K562 (cell line): ENCODE measurements around the gene ZNF326. TPM values are rescaled to one million over a fixed set of nuclear protein-coding genes. Genes with fewer than 3 reads are reported as not detected.

Experiments
- ATAC-seq: fragments of 200-7000 bp; cut with Tn5 transposase; 3 replicates; pipeline ENCODE4 v1.9.1; 2020; ENCODE audit warnings: moderate library complexity
- BruUV-seq: library from RNA; stranded (reverse); fragments of 400-500 nt; replicated peaks from 2 replicates; lab custom pipeline; 2021; lab: Mats Ljungman, UMichigan
- CTCF ChIA-PET: fragments of 300-600 bp; formaldehyde crosslinking; extraction: SDS; loops from one replicate; lab custom pipeline; 2021; ENCODE audit warnings: low intra/inter-chr PET ratio; lab: Yijun Ruan, JAX
- POLR2A ChIA-PET: fragments of 300-600, 350-650 bp; sonication (Branson Sonifier 250); formaldehyde crosslinking; extraction: SDS; loops from one replicate; lab custom pipeline; 2021; ENCODE audit warnings: antibody characterized with exemption, inconsistent platforms; lab: Yijun Ruan, JAX
- DNase-seq, 4 experiments: peaks; one replicate each; pipeline versions ENCODE4 v3.0.0 to v3.0.0-alpha.2; 2011 to 2018; ENCODE audit warnings: low spot score in 3 of 4, mixed read lengths in 3 of 4; ENCODE audit errors: extremely low read depth in 1 of 4
- FAIRE-seq: peaks from 2 replicates; lab custom pipeline; 2011; peaks lifted over from hg19 to GRCh38; lab: Jason Lieb, UNC
- H2AFZ ChIP-seq: 2 replicates; pipeline ENCODE4 v1.6.0; 2011; ENCODE audit warnings: low read depth, low read length, control low read depth, inconsistent platforms
- H3K27ac ChIP-seq: fragments of 200-600 bp; 3 replicates; pipeline ENCODE4 v1.8.0; 2011; ENCODE audit warnings: low read depth, mild to moderate bottlenecking, control low read depth, inconsistent platforms, low read length, moderate library complexity, mixed read lengths; ENCODE audit errors: extremely low read depth
- H3K27me3 ChIP-seq, 2 experiments: fragments of 300-600 bp in 1 of 2; 2 replicates in 1 of 2; 3 replicates in 1 of 2; pipeline versions ENCODE4 v1.6.0 to v1.8.0; 2011; ENCODE audit warnings: inconsistent platforms in 2 of 2, low read length in 2 of 2, mild to moderate bottlenecking in 1 of 2, mixed read lengths in 1 of 2, moderate library complexity in 1 of 2; ENCODE audit not compliant: control insufficient read depth in 2 of 2, insufficient read depth in 2 of 2
- H3K36me3 ChIP-seq: fragments of 300-600 bp; 3 replicates; pipeline ENCODE4 v1.8.0; 2011; ENCODE audit warnings: mild to moderate bottlenecking, low read length, inconsistent platforms; ENCODE audit not compliant: control insufficient read depth, insufficient read depth
- H3K4me1 ChIP-seq, 2 experiments: fragments of 200-600 bp in 1 of 2; replicated peaks in 1 of 2; 2 replicates in 1 of 2; 3 replicates in 1 of 2; pipeline versions ENCODE4 v1.5.1 to v1.8.0; 2011; ENCODE audit warnings: inconsistent platforms in 2 of 2, low read length in 2 of 2, mild to moderate bottlenecking in 1 of 2, mixed read lengths in 1 of 2, moderate library complexity in 1 of 2; ENCODE audit not compliant: control insufficient read depth in 2 of 2, insufficient read depth in 2 of 2
- H3K4me2 ChIP-seq: 2 replicates; pipeline ENCODE4 v1.6.1; 2011; ENCODE audit warnings: low read length, control low read depth, inconsistent platforms, mixed read lengths; ENCODE audit not compliant: insufficient read depth
- H3K4me3 ChIP-seq: fragments of 200-600 bp; sonication (generic), shearing (Covaris generic); 2 replicates; pipeline ENCODE4 v1.5.1; 2016; ENCODE audit warnings: control low read depth, inconsistent platforms
- H3K79me2 ChIP-seq: fragments of 200-600 bp; 3 replicates; pipeline ENCODE4 v1.8.0; 2011; ENCODE audit warnings: low read length, inconsistent platforms; ENCODE audit not compliant: control insufficient read depth, insufficient read depth
- H3K9ac ChIP-seq, 2 experiments: 2 replicates each; pipeline versions ENCODE4 v1.6.0 to v1.6.1; 2011; ENCODE audit warnings: low read depth in 2 of 2, low read length in 2 of 2, control low read depth in 1 of 2, inconsistent platforms in 1 of 2, mild to moderate bottlenecking in 1 of 2, mixed read lengths in 1 of 2; ENCODE audit not compliant: insufficient read depth in 1 of 2
- H3K9me1 ChIP-seq: one replicate; pipeline ENCODE4 v1.6.0; 2011; ENCODE audit warnings: inconsistent platforms, mild to moderate bottlenecking, low read length, moderate library complexity; ENCODE audit not compliant: control insufficient read depth, insufficient read depth
- H3K9me3 ChIP-seq: replicated peaks from 2 replicates; pipeline ENCODE4 v1.5.1; 2011; ENCODE audit warnings: low read depth, low read length, inconsistent platforms; ENCODE audit not compliant: control insufficient read depth, insufficient read depth
- H4K20me1 ChIP-seq: replicated peaks from 2 replicates; pipeline ENCODE4 v1.6.1; 2011; ENCODE audit warnings: low read length, inconsistent platforms, mixed read lengths; ENCODE audit not compliant: control insufficient read depth, insufficient read depth
- BRD4 ChIP-seq: fragments of 200-600 bp; sonication (generic); IDR thresholded peaks from 2 replicates; pipeline ENCODE4 v1.6.1; 2017; ENCODE audit warnings: inconsistent platforms
- CHD4 ChIP-seq: fragments of 200-600 bp; sonication (generic); IDR thresholded peaks from 3 replicates; pipeline ENCODE4 v1.6.1; 2012; ENCODE audit warnings: low read depth, mild to moderate bottlenecking, mixed read lengths, low read length, inconsistent platforms; ENCODE audit not compliant: insufficient read depth, insufficient replicate concordance, poor library complexity, severe bottlenecking
- FUS ChIP-seq: fragments of 200-400 bp; formaldehyde crosslinking; optimal IDR thresholded peaks from 2 replicates; pipeline ENCODE3; 2017; ENCODE audit warnings: low read depth, low read length
- HSF4 ChIP-seq: fragments of 250-450 bp; sonication (Bioruptor Pico); IDR thresholded peaks from 2 replicates; pipeline ENCODE4 v2.1.2; 2022; ENCODE audit warnings: mild to moderate bottlenecking, moderate library complexity, borderline replicate concordance
- LCOR ChIP-seq: sonication (generic); formaldehyde crosslinking; IDR thresholded peaks from 2 replicates; pipeline ENCODE4 v1.8.0; 2022; ENCODE audit warnings: mild to moderate bottlenecking, missing genetic modification reagents
- PHB2 ChIP-seq: fragments of 450-650 bp; IDR thresholded peaks from 2 replicates; pipeline ENCODE4 v1.6.1; 2017; ENCODE audit warnings: low read depth
- RFX1 ChIP-seq: fragments of 450-650 bp; IDR thresholded peaks from 2 replicates; pipeline ENCODE4 v1.6.1; 2016; ENCODE audit warnings: mild to moderate bottlenecking, moderate library complexity
- ZKSCAN1 ChIP-seq: fragments of 150-350 bp; IDR thresholded peaks from 2 replicates; pipeline ENCODE4 v1.6.1; 2016; ENCODE audit warnings: low read depth, low read length
- ZNF445 ChIP-seq: fragments of 250-450 bp; sonication (Bioruptor Pico); IDR thresholded peaks from 2 replicates; pipeline ENCODE4 v1.4.0; 2020; ENCODE audit warnings: low read depth, mild to moderate bottlenecking, moderate library complexity
- ZNF717 ChIP-seq: fragments of 250-450 bp; sonication (Bioruptor Pico); IDR thresholded peaks from 2 replicates; pipeline ENCODE4 v1.5.0; 2021
- ZNF76 ChIP-seq: fragments of 250-450 bp; sonication (Bioruptor Pico); IDR thresholded peaks from 2 replicates; pipeline ENCODE4 v1.4.0; 2020; ENCODE audit warnings: mild to moderate bottlenecking, moderate library complexity, borderline replicate concordance
- WGBS: fragments of 100-300 bp; shearing (Covaris generic); methylation state at CpG from one replicate; pipeline ENCODE4 v1.1.6; 2016; ENCODE audit warnings: low coverage, mixed read lengths; ENCODE audit not compliant: insufficient coverage; ENCODE audit errors: missing lambda C conversion rate; 5-methylcytosine and 5-hydroxymethylcytosine counted together
- in situ Hi-C: fragments of 300-500 bp; cut with MboI; formaldehyde crosslinking; loops from 4 replicates; pipeline ENCODE4 v1.15.0; 2018; ENCODE audit warnings: inconsistent platforms, mixed read lengths
- intact Hi-C: fragments of 100-400 bp; cut with micrococcal nuclease; formaldehyde crosslinking; loops from 2 replicates; pipeline ENCODE4 v1.14.2; 2022
- polyA plus RNA-seq, 8 experiments: library from polyadenylated mRNA; depleted of rRNA in 4 of 8; stranded (reverse) in 5 of 8; unstranded in 3 of 8; fragments of >200 nt; fragmentation: Nextera tagmentation in 2 of 8; fragmentation: Illumina TruSeq in 1 of 8; extraction: Ambion mirVana in 2 of 8; extraction: Trizol in 1 of 8; gene quantifications; 2 replicates each; pipeline versions ENCODE4 v1.2.1 to v1.2.3, GENCODE V29; 2011 to 2014; ENCODE audit warnings: inconsistent platforms in 1 of 8, missing spikeins in 1 of 8
- total RNA-seq, 7 experiments: library from RNA; depleted of rRNA in 6 of 7; stranded (reverse); fragments of >200 nt in 6 of 7; fragmentation: Illumina TruSeq in 2 of 7; extraction: Trizol in 2 of 7; gene quantifications; 2 replicates each; pipeline versions ENCODE4 v1.2.1 to v1.2.3, GENCODE V29; 2011 to 2021; ENCODE audit warnings: low replicate concordance in 1 of 7
- TF ChIP-seq, protein P1 (sequence below): fragments of 450-650 bp; IDR thresholded peaks from 2 replicates; pipeline ENCODE4 v1.7.0; 2016; ENCODE audit warnings: borderline replicate concordance
- TF ChIP-seq, protein P2 (sequence below): sonication (generic); formaldehyde crosslinking; IDR thresholded peaks from 2 replicates; pipeline ENCODE4 v1.8.1; 2023; ENCODE audit warnings: mild to moderate bottlenecking, missing genetic modification reagents

The ZNF326 gene
- total and polyA plus RNA-seq, 9 of the 15 experiments (the other 6 are each of a cell fraction or from before 2014, with no cell fraction given) = 7.2 to 33.2 (median 20.1) TPM

DNA sequence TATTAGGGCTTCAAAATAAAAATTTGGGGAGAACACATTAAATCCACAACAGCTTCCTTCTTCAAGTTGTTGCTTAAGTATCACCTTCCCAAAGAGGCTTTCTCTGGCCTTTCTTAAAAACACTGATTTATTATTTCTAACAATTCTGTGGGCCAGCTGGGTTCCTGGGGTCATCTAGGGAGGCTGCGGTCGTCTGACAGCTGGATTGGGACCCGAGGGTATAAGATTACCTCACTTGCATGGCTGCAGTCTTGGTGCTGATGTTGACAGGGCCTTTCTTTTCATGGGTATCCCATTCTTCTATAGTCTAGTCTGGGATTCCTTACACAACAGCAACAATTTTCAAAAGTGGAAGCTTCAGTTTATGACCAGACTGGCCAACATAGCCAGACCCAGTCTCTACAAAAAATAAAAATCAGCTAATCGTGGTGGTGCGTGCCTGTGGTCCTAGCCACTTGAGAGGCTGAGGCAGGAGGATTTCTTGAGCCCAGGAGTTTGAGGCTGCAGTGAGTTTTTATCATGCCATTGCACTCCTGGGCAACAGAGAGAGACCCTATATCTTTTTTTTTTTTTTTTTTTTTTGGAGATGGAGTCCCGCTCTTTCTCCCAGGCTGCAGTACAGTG is 46.1 kb upstream of the ZNF326 start:
- 68% methylated on average over 5 of the region's 6 CpGs for WGBS
- ChIA-PET CTCF (no interaction called here), POLR2A (interaction anchor here (0.6 to 0.7 kb wide), 3 partner anchors 13 to 57 kb away, joined by 3 to 4 read pairs (median 3); no protein-coding TSS in a partner anchor)
- H3K4me1 ChIP-seq = peaks cover 4 to 50% of the 10 kb centered on the region in 2 experiments; a peak in 4 of 5 replicates
- no peaks in the 10 kb centered on the region for H3K36me3 ChIP-seq
- BruUV-seq = no TSS peak
- no peak for TF ChIP-seq BRD4
- TF ChIP-seq, protein P1, sequence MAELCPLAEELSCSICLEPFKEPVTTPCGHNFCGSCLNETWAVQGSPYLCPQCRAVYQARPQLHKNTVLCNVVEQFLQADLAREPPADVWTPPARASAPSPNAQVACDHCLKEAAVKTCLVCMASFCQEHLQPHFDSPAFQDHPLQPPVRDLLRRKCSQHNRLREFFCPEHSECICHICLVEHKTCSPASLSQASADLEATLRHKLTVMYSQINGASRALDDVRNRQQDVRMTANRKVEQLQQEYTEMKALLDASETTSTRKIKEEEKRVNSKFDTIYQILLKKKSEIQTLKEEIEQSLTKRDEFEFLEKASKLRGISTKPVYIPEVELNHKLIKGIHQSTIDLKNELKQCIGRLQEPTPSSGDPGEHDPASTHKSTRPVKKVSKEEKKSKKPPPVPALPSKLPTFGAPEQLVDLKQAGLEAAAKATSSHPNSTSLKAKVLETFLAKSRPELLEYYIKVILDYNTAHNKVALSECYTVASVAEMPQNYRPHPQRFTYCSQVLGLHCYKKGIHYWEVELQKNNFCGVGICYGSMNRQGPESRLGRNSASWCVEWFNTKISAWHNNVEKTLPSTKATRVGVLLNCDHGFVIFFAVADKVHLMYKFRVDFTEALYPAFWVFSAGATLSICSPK = no peak
- TF ChIP-seq PHB2 = no peak
- TF ChIP-seq, protein P2, sequence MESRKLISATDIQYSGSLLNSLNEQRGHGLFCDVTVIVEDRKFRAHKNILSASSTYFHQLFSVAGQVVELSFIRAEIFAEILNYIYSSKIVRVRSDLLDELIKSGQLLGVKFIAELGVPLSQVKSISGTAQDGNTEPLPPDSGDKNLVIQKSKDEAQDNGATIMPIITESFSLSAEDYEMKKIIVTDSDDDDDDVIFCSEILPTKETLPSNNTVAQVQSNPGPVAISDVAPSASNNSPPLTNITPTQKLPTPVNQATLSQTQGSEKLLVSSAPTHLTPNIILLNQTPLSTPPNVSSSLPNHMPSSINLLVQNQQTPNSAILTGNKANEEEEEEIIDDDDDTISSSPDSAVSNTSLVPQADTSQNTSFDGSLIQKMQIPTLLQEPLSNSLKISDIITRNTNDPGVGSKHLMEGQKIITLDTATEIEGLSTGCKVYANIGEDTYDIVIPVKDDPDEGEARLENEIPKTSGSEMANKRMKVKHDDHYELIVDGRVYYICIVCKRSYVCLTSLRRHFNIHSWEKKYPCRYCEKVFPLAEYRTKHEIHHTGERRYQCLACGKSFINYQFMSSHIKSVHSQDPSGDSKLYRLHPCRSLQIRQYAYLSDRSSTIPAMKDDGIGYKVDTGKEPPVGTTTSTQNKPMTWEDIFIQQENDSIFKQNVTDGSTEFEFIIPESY = no peak
- TF ChIP-seq FUS = no peak
- no peak for TF ChIP-seq HSF4 (CRISPR knock-in tag)
- TF ChIP-seq ZNF445 (CRISPR knock-in tag) = no peak
- no peak for TF ChIP-seq CHD4
- no peak for TF ChIP-seq ZNF717
- no peak for TF ChIP-seq LCOR
- no peak for TF ChIP-seq RFX1
- no peak for TF ChIP-seq ZNF76 (CRISPR knock-in tag)
- no peak for TF ChIP-seq ZKSCAN1
- no peaks in the 10 kb centered on the region for H3K27me3 ChIP-seq
- intact Hi-C loops = no loop called here
- in situ Hi-C loops = no loop called here
- H3K27ac ChIP-seq = no peak overlapping the region
- DNase-seq (no peak), FAIRE-seq (no peak), ATAC-seq (no peak)
- H2AFZ ChIP-seq = 0 out of 2 replicates have a peak overlapping the region, but pooled peaks have one; percentile 8
- H3K9me1 ChIP-seq = no peaks in the 10 kb centered on the region
- H3K9ac ChIP-seq = no peak overlapping the region
- H4K20me1 ChIP-seq = no peaks in the 10 kb centered on the region
- no peak overlapping the region for H3K4me3 ChIP-seq
- H3K4me2 ChIP-seq = no peak overlapping the region
- no peaks in the 10 kb centered on the region for H3K9me3 ChIP-seq
- no peaks in the 10 kb centered on the region for H3K79me2 ChIP-seq
